GM13976 (cell line): Measurements from ENCODE around the gene PRSS21.

Source experiments
- DNase-seq: peaks from one replicate; pipeline ENCODE4 v3.0.0; 2012; ENCODE audit warnings: low spot score
- in situ Hi-C: fragments of 300-500 bp; cut with MboI; formaldehyde crosslinking; loops from one replicate; pipeline ENCODE4 v1.12.0; 2022; ENCODE audit warnings: low sequenced_read_pairs, mixed read lengths, inconsistent platforms; ENCODE audit not compliant: unreplicated experiment
- TF ChIP-seq, protein P1 (sequence below): IDR thresholded peaks from 2 replicates; pipeline ENCODE4 v1.5.1; 2012; ENCODE audit warnings: borderline replicate concordance, mild to moderate bottlenecking; ENCODE audit not compliant: insufficient read depth; ENCODE audit errors: extremely low read depth, missing control alignments, control extremely low read depth

The PRSS21 gene

DNA sequence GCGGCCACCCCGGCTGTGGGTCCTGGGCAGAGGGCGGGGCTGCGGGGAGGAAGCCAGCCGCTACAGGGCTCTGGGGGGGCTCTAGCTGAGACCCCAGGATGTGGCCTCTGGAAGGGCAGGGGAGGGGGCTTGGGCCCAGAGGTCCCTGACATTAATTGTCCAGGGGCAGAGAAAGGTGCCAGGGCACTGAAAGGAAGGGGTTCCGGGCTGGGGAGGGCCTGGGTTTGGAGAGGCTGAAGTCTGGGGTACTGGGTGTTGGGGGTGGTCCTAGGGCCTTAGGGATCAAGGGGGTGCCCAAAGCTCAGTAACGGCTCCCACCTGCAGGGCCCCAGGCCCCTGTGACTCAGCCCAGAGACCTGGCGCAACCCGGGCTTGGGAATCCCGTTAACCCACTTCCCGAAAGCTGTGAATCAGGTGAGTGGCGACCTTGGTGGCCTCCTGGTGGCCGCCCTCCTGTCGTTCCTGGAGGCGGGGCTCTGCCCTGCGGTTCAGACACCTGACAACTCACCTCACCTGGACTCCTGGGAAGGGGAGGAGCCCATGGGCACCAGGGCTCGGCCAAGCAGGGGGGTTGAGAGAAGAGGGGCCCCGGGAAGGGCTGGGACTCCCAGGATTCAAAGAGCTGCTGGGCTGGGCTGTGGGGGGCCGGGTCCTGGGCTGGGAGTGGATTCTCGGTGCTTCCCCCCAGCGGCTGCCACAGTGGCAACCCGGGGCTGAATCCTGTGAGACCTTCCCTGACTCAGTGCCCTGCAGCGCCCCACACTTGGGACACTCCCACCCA is 41.4 kb downstream of the PRSS21 start:
- TF ChIP-seq, protein P1, sequence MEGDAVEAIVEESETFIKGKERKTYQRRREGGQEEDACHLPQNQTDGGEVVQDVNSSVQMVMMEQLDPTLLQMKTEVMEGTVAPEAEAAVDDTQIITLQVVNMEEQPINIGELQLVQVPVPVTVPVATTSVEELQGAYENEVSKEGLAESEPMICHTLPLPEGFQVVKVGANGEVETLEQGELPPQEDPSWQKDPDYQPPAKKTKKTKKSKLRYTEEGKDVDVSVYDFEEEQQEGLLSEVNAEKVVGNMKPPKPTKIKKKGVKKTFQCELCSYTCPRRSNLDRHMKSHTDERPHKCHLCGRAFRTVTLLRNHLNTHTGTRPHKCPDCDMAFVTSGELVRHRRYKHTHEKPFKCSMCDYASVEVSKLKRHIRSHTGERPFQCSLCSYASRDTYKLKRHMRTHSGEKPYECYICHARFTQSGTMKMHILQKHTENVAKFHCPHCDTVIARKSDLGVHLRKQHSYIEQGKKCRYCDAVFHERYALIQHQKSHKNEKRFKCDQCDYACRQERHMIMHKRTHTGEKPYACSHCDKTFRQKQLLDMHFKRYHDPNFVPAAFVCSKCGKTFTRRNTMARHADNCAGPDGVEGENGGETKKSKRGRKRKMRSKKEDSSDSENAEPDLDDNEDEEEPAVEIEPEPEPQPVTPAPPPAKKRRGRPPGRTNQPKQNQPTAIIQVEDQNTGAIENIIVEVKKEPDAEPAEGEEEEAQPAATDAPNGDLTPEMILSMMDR = no peak
- in situ Hi-C loops = no loop called here
- peak; percentile 28 for DNase-seq

DNA sequence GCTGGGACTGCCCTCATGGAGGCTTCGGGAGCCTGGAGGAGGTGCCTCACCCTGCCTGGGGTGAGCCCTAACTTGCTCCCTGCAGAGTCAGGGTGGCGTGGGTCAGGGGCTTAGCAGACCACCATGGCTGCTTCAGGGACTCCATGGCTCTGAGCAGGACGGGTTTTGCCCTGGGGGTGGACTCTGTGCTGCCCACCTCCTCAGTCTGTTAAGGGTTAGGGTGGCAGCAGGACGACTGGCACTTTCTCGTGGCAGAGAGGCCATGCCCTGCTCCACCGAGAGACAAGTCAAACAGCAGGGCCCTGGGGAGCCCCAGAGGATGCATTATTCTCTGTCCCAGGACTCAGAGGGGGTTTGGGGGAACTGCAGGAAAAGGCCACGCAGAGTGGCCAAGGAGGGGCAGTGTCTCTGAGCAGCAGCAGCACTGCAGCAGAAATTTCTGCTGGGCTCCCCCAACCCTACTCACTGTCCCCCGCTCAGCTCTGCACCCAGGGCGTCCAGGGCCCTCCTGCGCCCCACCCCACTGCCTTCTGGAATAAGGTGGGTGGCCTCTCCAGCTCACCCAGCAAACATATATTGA is 42.7 kb downstream of the PRSS21 start:
- in situ Hi-C loops = no loop called here
- DNase-seq = no peak
- TF ChIP-seq, protein P1 = no peak

DNA sequence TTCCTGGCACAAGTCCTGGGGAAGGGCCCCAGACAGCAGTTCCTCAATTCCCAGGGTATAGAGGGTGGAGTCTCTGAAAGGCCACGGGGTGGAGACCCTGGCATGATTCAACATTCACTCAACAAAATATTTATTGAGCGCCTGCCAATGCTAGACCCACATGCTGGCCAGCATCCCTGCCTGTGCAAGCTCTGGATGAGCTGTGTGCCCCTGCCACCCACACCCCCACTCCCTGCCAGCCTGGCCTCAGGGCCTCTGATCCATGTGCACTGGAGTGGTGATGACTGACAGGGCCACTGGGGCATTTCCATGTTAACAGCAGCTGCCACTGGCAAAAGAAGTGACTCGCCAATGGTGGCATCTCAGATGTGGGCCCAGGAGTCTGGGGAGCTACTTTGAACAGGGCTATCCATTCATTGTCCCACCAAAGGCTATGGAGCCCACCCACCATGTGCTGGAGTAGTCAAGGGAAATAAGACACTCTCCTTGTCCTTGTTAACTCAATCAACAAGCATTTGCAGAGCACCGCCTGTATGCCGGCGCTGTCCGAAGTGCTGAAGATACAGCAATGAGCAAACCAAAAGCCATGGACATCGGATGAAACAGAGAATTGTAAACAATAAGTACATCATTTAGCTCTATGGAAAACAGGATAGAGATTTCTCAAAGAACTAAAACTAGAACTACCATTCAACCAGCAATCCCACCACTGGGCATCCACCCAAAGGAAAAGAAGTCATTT is 44.0 kb downstream of the PRSS21 start:
- TF ChIP-seq, protein P1 = no peak
- in situ Hi-C loops = no loop called here
- no peak for DNase-seq

DNA sequence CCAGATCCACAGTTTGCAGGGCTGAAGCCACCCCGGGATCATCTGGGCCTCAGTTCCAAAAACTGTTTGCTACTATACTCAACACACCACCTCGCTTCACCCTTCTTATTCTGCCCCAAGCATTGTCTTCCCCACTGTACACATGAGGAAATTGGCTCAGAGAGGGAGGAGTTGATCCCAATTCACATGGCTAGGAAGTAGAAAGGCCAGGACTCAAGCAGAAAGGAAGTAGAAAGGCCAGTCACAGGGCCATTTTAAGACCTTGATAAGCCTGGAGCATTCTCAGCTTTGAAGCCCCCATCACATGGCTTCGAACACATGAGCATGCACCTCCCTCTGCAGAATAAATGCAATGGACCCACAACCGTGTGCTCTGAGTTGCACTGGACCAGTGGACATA is 48.6 kb downstream of the PRSS21 start:
- in situ Hi-C loops = no loop called here
- TF ChIP-seq, protein P1 = no peak
- DNase-seq = no peak

DNA sequence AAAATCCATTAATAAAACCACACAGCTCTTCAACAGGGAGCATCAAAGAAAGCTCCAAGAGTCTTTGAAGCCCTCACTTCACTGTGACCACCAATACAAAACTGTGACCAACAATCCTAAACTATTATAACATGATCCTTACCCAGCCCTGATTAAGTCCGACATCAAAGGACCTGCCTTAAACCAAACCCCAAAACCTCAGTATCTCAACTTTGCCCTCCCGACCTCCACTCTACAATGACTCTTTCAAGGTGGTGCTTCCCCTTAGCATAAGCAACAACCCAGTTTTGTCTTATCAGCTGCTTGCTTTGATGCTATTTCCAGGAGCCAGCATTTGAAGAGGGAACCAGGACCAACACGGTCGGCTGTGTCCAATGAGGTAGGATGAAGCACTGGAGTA is 49.4 kb downstream of the PRSS21 start:
- in situ Hi-C loops = no loop called here
- TF ChIP-seq, protein P1 = no peak
- no peak for DNase-seq

DNA sequence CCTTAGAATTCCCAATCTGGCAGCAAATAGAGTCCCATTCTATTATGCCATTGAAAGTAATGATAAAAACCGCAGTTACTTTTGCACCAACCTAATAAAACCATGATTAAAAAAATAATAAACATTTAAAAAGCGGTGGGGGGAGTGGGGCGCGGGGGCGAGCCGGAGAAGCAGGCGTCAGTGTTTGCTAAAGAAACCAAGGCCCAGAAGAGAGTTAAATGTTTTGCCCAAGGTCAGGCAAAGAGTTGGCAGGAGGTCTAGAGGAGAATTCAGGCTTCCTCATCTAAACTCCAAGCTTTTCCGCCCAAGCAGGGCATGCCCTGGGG is 50.6 kb downstream of the PRSS21 start:
- DNase-seq = no peak
- in situ Hi-C loops = no loop called here
- TF ChIP-seq, protein P1 = no peak
